Mammary microvascular endothelial cell (primary cell): Measurements from ENCODE around the gene SRPK1. TPM values are rescaled to one million over a fixed set of nuclear protein-coding genes. Genes with fewer than 3 reads are reported as not detected.

Experiments
- total RNA-seq: library from RNA; depleted of rRNA; stranded (reverse); fragments of >200 nt; gene quantifications from 2 replicates; pipeline ENCODE4 v1.2.3, GENCODE V29; 2015

Gene SRPK1
- total RNA-seq = 46.8 and 50.1 TPM in 2 replicates

DNA sequence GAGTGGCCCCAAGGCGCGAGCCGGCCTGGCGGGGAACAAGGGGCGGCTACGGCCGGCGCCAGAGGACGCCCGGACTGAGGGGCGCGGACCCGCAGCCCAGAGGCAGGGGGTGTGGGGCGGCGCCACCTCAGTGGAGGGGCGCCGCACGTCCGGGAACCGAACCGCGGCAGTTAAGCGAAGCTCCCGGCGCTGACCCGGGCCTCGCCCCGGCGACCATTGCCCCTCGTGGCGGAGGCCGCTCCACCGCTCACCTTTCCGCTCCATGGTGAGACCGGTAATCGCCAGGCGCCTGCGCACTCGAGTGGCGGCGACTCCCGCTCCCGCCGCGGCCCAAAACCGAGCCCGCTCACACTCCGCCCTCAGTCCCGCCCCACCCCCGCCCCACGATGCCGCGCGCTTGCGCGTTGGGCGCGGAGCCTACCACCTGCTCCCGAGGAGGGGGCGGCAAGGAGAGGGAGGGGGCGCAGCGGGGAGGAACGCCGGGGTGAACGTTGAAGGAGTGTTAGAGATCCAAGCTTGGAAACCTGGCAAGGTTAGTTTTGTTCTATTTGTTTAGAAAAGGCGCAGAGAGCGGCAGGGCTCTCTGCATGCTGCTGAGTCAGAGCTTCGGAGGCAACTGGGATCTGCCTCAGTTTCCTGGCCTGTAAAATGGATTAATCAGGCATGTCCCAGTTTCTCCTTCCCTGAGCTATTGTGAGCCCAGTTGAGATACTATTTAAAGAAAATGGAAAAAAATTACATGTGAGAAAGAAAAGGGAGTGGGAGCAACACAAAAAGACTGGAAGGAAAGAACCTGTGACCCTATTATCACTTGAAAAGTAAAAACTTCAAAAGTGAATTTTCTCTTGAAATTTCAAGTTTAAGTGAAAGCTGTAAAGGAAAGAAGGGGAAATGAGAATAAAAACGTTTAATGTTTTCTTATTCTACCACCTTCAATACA is at the start of gene SRPK1:
SRPK1 (minus strand) TSS at position 306 of the 940 bp plus-strand sequence; CDS start at position 264, 42 bp downstream.

DNA sequence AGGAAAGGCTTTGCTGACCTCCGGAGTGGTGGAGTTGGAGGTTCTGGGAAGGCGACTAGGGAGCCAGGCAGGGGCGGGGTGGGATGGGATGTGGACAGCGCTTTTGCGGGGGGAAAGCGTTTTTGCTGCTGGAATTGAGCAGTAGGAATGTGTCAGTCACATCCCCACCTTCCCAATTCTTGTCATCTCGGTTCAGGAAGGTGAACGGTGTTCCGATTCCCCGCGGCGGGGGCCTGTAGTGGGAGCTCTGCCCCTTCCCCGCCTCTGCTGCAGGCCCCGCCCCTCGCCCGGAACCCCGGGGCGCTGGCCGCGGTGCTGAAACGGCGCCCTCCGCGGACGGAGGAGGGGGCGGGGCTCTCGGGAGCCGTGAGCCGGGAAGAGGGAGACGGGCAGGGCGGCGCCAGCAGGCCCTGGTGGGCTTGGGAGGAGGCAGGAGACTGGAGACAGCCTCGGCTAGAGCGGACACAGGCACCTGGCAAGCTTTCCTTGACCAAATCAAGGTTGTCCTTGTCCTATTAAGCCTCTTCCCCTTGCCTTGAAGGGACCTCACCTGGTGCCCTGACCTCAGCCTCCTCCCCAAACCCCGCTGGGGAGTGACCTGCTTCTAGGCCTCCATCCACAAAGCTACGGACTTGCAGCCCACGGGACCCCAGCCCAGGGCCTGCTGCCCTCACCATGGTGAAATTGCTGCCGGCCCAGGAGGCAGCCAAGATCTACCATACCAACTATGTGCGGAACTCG is 115.7 kb downstream of the SRPK1 start, which contains the start of gene LHFPL5:
LHFPL5 (plus strand) TSS at position 357 of the 741 bp plus-strand sequence; CDS start at position 676, 319 bp downstream.

Other genes starting within 250 kb of the SRPK1 start
- gene FKBP5, start 232.2 kb downstream of the SRPK1 start, total RNA-seq = 44.9 and 45.4 TPM in 2 replicates
- gene ARMC12, start 184.1 kb downstream of the SRPK1 start, total RNA-seq = not detected in 2 replicates
- gene CLPSL2, start 144.5 kb downstream of the SRPK1 start, total RNA-seq = not detected in 2 replicates
- not detected in 2 replicates for gene CLPSL1, start 140.1 kb downstream of the SRPK1 start, total RNA-seq
- not detected in 2 replicates for gene CLPS, start 123.8 kb downstream of the SRPK1 start, total RNA-seq
- 0.20 TPM in 1 of 2 replicates, not detected in the other for gene LHFPL5, start 115.7 kb downstream of the SRPK1 start, total RNA-seq
- not detected in 2 replicates for gene SLC26A8, start 103.5 kb upstream of the SRPK1 start, total RNA-seq
- gene MAPK14, start 106.7 kb upstream of the SRPK1 start, total RNA-seq = 38.0 TPM in 2 replicates
- 4.0 and 5.9 TPM in 2 replicates for gene MAPK13, start 209.4 kb upstream of the SRPK1 start, total RNA-seq